Neuronal stem cell (in vitro differentiated cells): ENCODE data around the gene IRAK2.

Source experiments
- DNase-seq: peaks from one replicate; pipeline ENCODE4 v3.0.0-alpha.2; 2013; ENCODE audit warnings: low spot score
- H2AFZ ChIP-seq: one replicate; pipeline ENCODE4 v1.6.1; 2013; ENCODE audit warnings: mild to moderate bottlenecking, low read length, inconsistent platforms
- H2AK5ac ChIP-seq: 2 replicates; pipeline ENCODE4 v1.6.1; 2013; ENCODE audit warnings: low read depth, mild to moderate bottlenecking, inconsistent platforms, low read length, moderate library complexity, mixed read lengths
- H2BK120ac ChIP-seq: 2 replicates; pipeline ENCODE4 v1.6.1; 2013; ENCODE audit warnings: low read depth, mild to moderate bottlenecking, inconsistent platforms, low read length, moderate library complexity, mixed read lengths
- H2BK12ac ChIP-seq: one replicate; pipeline ENCODE4 v1.6.1; 2013; ENCODE audit warnings: low read length, inconsistent platforms
- H2BK15ac ChIP-seq: 2 replicates; pipeline ENCODE4 v1.6.1; 2013; ENCODE audit warnings: mild to moderate bottlenecking, low read length, inconsistent platforms, mixed read lengths
- H2BK5ac ChIP-seq: one replicate; pipeline ENCODE4 v1.6.1; 2013; ENCODE audit warnings: inconsistent platforms, mild to moderate bottlenecking, low read length, moderate library complexity
- H3K14ac ChIP-seq: one replicate; pipeline ENCODE4 v1.6.1; 2013; ENCODE audit warnings: low read length, inconsistent platforms
- H3K18ac ChIP-seq: 2 replicates; pipeline ENCODE4 v1.6.1; 2013; ENCODE audit warnings: low read length, inconsistent platforms
- H3K23ac ChIP-seq: 2 replicates; pipeline ENCODE4 v1.6.1; 2013; ENCODE audit warnings: low read depth, mild to moderate bottlenecking, mixed read lengths, low read length, inconsistent platforms; ENCODE audit not compliant: poor library complexity
- H3K27ac ChIP-seq: replicated peaks from 3 replicates; pipeline ENCODE4 v1.5.1; 2013; ENCODE audit warnings: low read length, inconsistent platforms
- H3K27me3 ChIP-seq, 3 experiments: 2 replicates each; pipeline ENCODE4 v1.6.1; 2013; ENCODE audit warnings: low read length in 3 of 3, mild to moderate bottlenecking in 2 of 3, inconsistent platforms in 1 of 3, low read depth in 1 of 3, mixed read lengths in 1 of 3, moderate library complexity in 1 of 3; ENCODE audit not compliant: control insufficient read depth in 3 of 3, insufficient read depth in 3 of 3
- H3K36me3 ChIP-seq, 2 donors: replicated peaks in 1 of 2; 2 replicates each; pipeline ENCODE4 v1.6.1; 2013; ENCODE audit warnings: low read length in 2 of 2; ENCODE audit not compliant: control insufficient read depth in 2 of 2, insufficient read depth in 2 of 2
- H3K4ac ChIP-seq: 2 replicates; pipeline ENCODE4 v1.6.1; 2013; ENCODE audit warnings: inconsistent platforms, mild to moderate bottlenecking, low read length, moderate library complexity
- H3K4me1 ChIP-seq, 2 donors: 1 replicate in 1 of 2; 2 replicates in 1 of 2; pipeline ENCODE4 v1.6.1; 2013; ENCODE audit warnings: low read length in 2 of 2, low read depth in 1 of 2; ENCODE audit not compliant: control insufficient read depth in 2 of 2, insufficient read depth in 1 of 2
- H3K4me2 ChIP-seq: one replicate; pipeline ENCODE4 v1.6.1; 2013; ENCODE audit warnings: mild to moderate bottlenecking, low read length, inconsistent platforms; ENCODE audit not compliant: insufficient read depth, poor library complexity, severe bottlenecking
- H3K4me3 ChIP-seq, 2 donors: 2 replicates each; pipeline ENCODE4 v1.5.1; 2013; ENCODE audit warnings: low read length in 2 of 2, mild to moderate bottlenecking in 2 of 2, inconsistent platforms in 1 of 2, moderate library complexity in 1 of 2
- H3K79me1 ChIP-seq: one replicate; pipeline ENCODE4 v1.6.1; 2013; ENCODE audit warnings: low read depth, mild to moderate bottlenecking, inconsistent platforms, low read length, moderate library complexity
- H3K9ac ChIP-seq: one replicate; pipeline ENCODE4 v1.6.1; 2013; ENCODE audit warnings: mild to moderate bottlenecking, low read depth, low read length, inconsistent platforms; ENCODE audit not compliant: poor library complexity
- H3K9me3 ChIP-seq, 2 donors: replicated peaks in 1 of 2; 2 replicates each; pipeline versions ENCODE3 to v1.6.1; 2013; ENCODE audit warnings: low read length in 2 of 2, mild to moderate bottlenecking in 2 of 2, inconsistent platforms in 1 of 2, low read depth in 1 of 2, mixed read lengths in 1 of 2, moderate library complexity in 1 of 2; ENCODE audit not compliant: control insufficient read depth in 2 of 2, insufficient read depth in 1 of 2
- H4K8ac ChIP-seq: one replicate; pipeline ENCODE4 v1.6.1; 2013; ENCODE audit warnings: low read depth, mild to moderate bottlenecking, inconsistent platforms, low read length, moderate library complexity
- H4K91ac ChIP-seq: one replicate; pipeline ENCODE4 v1.6.1; 2013; ENCODE audit warnings: low read length, low read depth, mild to moderate bottlenecking, inconsistent platforms; ENCODE audit not compliant: poor library complexity
- WGBS, 2 donors: extraction: QIAGEN DNeasy Blood & Tissue Kit; methylation state at CpG; one replicate each; pipeline ENCODE4 v1.1.7; 2013; ENCODE audit warnings: missing lambda C conversion rate in 2 of 2, mixed read lengths in 1 of 2; ENCODE audit not compliant: insufficient read length in 2 of 2, insufficient replicate concordance in 1 of 2; ENCODE audit errors: extremely low coverage in 2 of 2; 5-methylcytosine and 5-hydroxymethylcytosine counted together

IRAK2 gene

GRCh38 chr3:10217359-10217758 lies 52.6 kb downstream of the IRAK2 start:
- Histone ChIP-seq H3K4me3 (no peak overlapping the region), H3K79me1 (no peaks in the 10 kb centered on the region), H4K8ac (no peak overlapping the region), H3K27me3 (no peaks in the 10 kb centered on the region), H2AK5ac (no peak overlapping the region), H3K9me3 (peaks cover 0 to 3% of the 10 kb centered on the region in 2 donors), H2AFZ (no peak overlapping the region), H3K9ac (no peak overlapping the region), H2BK120ac (no peak overlapping the region), H3K4me2 (no peak overlapping the region), H3K27ac (no peak overlapping the region), H3K4ac (no peak overlapping the region), H3K4me1 (no peaks in the 10 kb centered on the region), H2BK5ac (no peak overlapping the region), H2BK12ac (no peak overlapping the region), H3K18ac (no peak overlapping the region), H2BK15ac (no peak overlapping the region), H3K36me3 (no peaks in the 10 kb centered on the region), H3K23ac (no peak overlapping the region), H3K14ac (no peak overlapping the region), H4K91ac (no peak overlapping the region)
- no CpG with 5 or more reads among the region's 3 CpGs for WGBS, 2 donors
- DNase-seq: no peak

GRCh38 chr3:10219737-10220136 lies 55.0 kb downstream of the IRAK2 start:
- H3K23ac ChIP-seq: no peak overlapping the region
- peaks cover 0 to 3% of the 10 kb centered on the region in 2 donors for H3K9me3 ChIP-seq
- H3K9ac ChIP-seq: no peak overlapping the region
- H2BK5ac ChIP-seq: no peak overlapping the region
- no CpG with 5 or more reads among the region's 9 CpGs for WGBS, 2 donors
- no peak overlapping the region for H3K27ac ChIP-seq
- no peaks in the 10 kb centered on the region for H3K4me1 ChIP-seq
- H3K27me3 ChIP-seq: no peaks in the 10 kb centered on the region
- no peak overlapping the region for H3K4me2 ChIP-seq
- H4K8ac ChIP-seq: no peak overlapping the region
- H3K18ac ChIP-seq: peak overlapping the region; percentile 9
- H2BK12ac ChIP-seq: no peak overlapping the region
- H4K91ac ChIP-seq: no peak overlapping the region
- DNase-seq: no peak
- H2BK120ac ChIP-seq: no peak overlapping the region
- H2AFZ ChIP-seq: peak overlapping the region; percentile 29
- no peak overlapping the region for H3K14ac ChIP-seq
- no peaks in the 10 kb centered on the region for H3K79me1 ChIP-seq
- no peak overlapping the region for H2AK5ac ChIP-seq
- H3K4ac ChIP-seq: no peak overlapping the region
- H3K36me3 ChIP-seq: no peaks in the 10 kb centered on the region
- no peak overlapping the region for H3K4me3 ChIP-seq
- H2BK15ac ChIP-seq: no peak overlapping the region

GRCh38 chr3:10223676-10224639 lies 59.2 kb downstream of the IRAK2 start:
- Histone ChIP-seq H2BK15ac (no peak overlapping the region), H3K4me2 (no peak overlapping the region), H2BK120ac (no peak overlapping the region), H3K36me3 (no peaks in the 10 kb centered on the region), H3K4me3 (no peak overlapping the region), H3K14ac (no peak overlapping the region), H3K9me3 (no peaks in the 10 kb centered on the region), H3K27me3 (no peaks in the 10 kb centered on the region), H2AFZ (no peak overlapping the region), H3K4me1 (no peaks in the 10 kb centered on the region), H3K27ac (no peak overlapping the region), H2AK5ac (no peak overlapping the region), H4K91ac (no peak overlapping the region), H4K8ac (no peak overlapping the region), H3K79me1 (no peaks in the 10 kb centered on the region), H3K9ac (no peak overlapping the region), H3K4ac (no peak overlapping the region), H2BK5ac (no peak overlapping the region), H2BK12ac (no peak overlapping the region), H3K23ac (no peak overlapping the region), H3K18ac (no peak overlapping the region)
- no peak for DNase-seq
- WGBS, 2 donors: no CpG with 5 or more reads among the region's 10 CpGs

DNA sequence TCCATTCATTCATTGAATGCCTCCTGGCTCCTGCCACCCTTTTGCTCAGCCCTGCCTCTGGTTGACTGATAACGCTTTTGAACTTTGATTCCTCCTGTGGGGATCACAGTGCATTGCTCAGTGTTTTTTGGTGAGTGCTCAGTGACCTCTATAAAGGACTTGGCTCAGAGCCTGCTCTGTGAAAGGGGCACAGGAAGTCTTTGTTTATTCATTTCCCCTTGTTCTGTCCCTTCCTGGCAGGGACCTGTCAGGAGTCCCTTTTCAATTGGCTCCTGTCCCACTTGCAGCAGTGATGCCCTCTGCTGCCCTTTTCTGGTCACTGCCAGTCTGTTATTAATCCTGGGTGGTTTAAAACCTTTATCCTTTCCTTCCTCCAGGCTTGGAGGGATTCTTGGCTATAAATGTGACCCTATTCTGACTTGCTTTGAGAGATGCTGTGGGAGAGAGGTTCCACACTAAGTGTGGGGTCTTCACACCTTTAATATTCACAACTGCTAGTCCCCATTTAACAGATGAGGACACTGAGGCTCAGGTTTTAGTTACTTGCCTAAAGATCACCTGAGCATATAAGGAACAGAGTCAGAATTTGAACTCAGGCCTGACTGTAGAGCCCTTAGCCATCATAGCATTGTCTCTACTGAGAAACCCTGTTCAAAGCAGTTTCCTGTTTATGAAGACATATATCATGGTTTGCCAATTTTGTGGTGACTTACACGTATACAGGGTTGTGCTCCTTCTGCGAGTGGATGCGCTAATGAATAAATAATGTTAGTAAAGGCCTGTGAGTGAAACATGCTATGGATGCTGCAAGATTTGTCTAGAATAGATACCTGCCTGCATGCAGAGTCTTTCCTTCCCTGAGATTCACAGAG lies 60.3 kb downstream of the IRAK2 start:
- no CpG with 5 or more reads among the region's 4 CpGs for WGBS, 2 donors

More for the DNA sequence above, 60.3 kb downstream of the IRAK2 start:
- no peak overlapping the region for H3K4me3 ChIP-seq
- H2BK15ac ChIP-seq: no peak overlapping the region
- no peak overlapping the region for H4K8ac ChIP-seq
- no peak overlapping the region for H2BK12ac ChIP-seq
- no peak overlapping the region for H2AK5ac ChIP-seq
- H3K4ac ChIP-seq: no peak overlapping the region
- H3K18ac ChIP-seq: no peak overlapping the region
- no peak overlapping the region for H3K23ac ChIP-seq
- no peaks in the 10 kb centered on the region for H3K79me1 ChIP-seq
- no peaks in the 10 kb centered on the region for H3K4me1 ChIP-seq
- no peaks in the 10 kb centered on the region for H3K9me3 ChIP-seq
- H2BK120ac ChIP-seq: no peak overlapping the region
- H2BK5ac ChIP-seq: no peak overlapping the region
- DNase-seq: peak; percentile 35
- no peaks in the 10 kb centered on the region for H3K36me3 ChIP-seq
- H3K4me2 ChIP-seq: no peak overlapping the region
- no peak overlapping the region for H4K91ac ChIP-seq
- no peak overlapping the region for H3K27ac ChIP-seq
- peak overlapping the region; percentile 50 for H2AFZ ChIP-seq
- no peak overlapping the region for H3K14ac ChIP-seq
- H3K27me3 ChIP-seq: no peaks in the 10 kb centered on the region
- H3K9ac ChIP-seq: no peak overlapping the region
